Neural cell (in vitro differentiated cells): Measurements from ENCODE around the gene ABCC3. TPM values are rescaled to one million over a fixed set of nuclear protein-coding genes. Genes with fewer than 3 reads are reported as not detected.

Experiments used
- H2AFZ ChIP-seq: fragments of 200-600, 300-800 bp; sonication (generic), shearing (Covaris generic); 2 replicates; pipeline ENCODE4 v1.6.0; 2014; ENCODE audit warnings: low read depth, mild to moderate bottlenecking, antibody characterized with exemption, low read length, moderate library complexity
- H3F3A ChIP-seq: fragments of 200-600 bp; shearing (Covaris generic); 2 replicates; pipeline ENCODE4 v1.6.1; 2016; ENCODE audit warnings: mild to moderate bottlenecking, moderate library complexity, mixed read lengths, antibody characterized with exemption, low read length; ENCODE audit not compliant: insufficient read depth, poor library complexity, severe bottlenecking
- H3K27ac ChIP-seq: fragments of 200-600, 300-800 bp; sonication (generic), shearing (Covaris generic); 2 replicates; pipeline ENCODE4 v1.5.1; 2014; ENCODE audit warnings: mild to moderate bottlenecking, low read length, moderate library complexity
- H3K27me3 ChIP-seq: fragments of 300-800, 200-600 bp; sonication (generic), shearing (Covaris generic); 2 replicates; pipeline ENCODE4 v1.6.0; 2014; ENCODE audit warnings: mild to moderate bottlenecking, low read depth, low read length, moderate library complexity; ENCODE audit not compliant: insufficient read depth
- H3K36me3 ChIP-seq: fragments of 300-800, 200-600 bp; sonication (generic), shearing (Covaris generic); 2 replicates; pipeline ENCODE4 v1.5.1; 2014; ENCODE audit warnings: mild to moderate bottlenecking, antibody characterized with exemption, low read length, moderate library complexity; ENCODE audit not compliant: insufficient read depth
- H3K4me2 ChIP-seq: fragments of 300-800, 200-600 bp; sonication (generic), shearing (Covaris generic); 2 replicates; pipeline ENCODE4 v1.6.0; 2014; ENCODE audit warnings: mild to moderate bottlenecking, low read length
- H3K4me3 ChIP-seq: fragments of 300-800, 200-600 bp; sonication (generic), shearing (Covaris generic); 2 replicates; pipeline ENCODE4 v1.5.1; 2014; ENCODE audit warnings: mild to moderate bottlenecking, low read length, moderate library complexity
- H3K79me2 ChIP-seq: fragments of 200-600 bp; shearing (Covaris generic); replicated peaks from 2 replicates; pipeline ENCODE4 v1.6.0; 2014; ENCODE audit warnings: mild to moderate bottlenecking, low read length, moderate library complexity; ENCODE audit not compliant: insufficient read depth
- H3K9ac ChIP-seq: fragments of 300-800, 200-600 bp; sonication (generic), shearing (Covaris generic); 2 replicates; pipeline ENCODE4 v1.6.1; 2016; ENCODE audit warnings: mild to moderate bottlenecking, low read length, mixed read lengths
- H3K9me2 ChIP-seq: fragments of 200-600 bp; shearing (Covaris generic); 2 replicates; pipeline ENCODE4 v1.6.1; 2016; ENCODE audit warnings: mild to moderate bottlenecking, low read length, mixed read lengths; ENCODE audit not compliant: insufficient read depth
- H3K9me3 ChIP-seq: fragments of 200-600, 300-800 bp; sonication (generic), shearing (Covaris generic); 2 replicates; pipeline ENCODE4 v1.6.1; 2016; ENCODE audit warnings: mild to moderate bottlenecking, mixed run types, low read length, moderate library complexity, mixed read lengths
- H4K20me1 ChIP-seq: fragments of 200-600 bp; shearing (Covaris generic); 2 replicates; pipeline ENCODE4 v1.6.1; 2016; ENCODE audit warnings: mild to moderate bottlenecking, mixed run types; ENCODE audit not compliant: insufficient read depth
- EP300 ChIP-seq: fragments of 450-650 bp; conservative IDR thresholded peaks from 2 replicates; pipeline ENCODE4 v1.6.1; 2014; ENCODE audit warnings: antibody characterized with exemption, mild to moderate bottlenecking, moderate library complexity; ENCODE audit not compliant: poor library complexity, severe bottlenecking
- EZH2 ChIP-seq: fragments of 200-600, 300-800 bp; shearing (Covaris generic), sonication (generic); IDR thresholded peaks from 2 replicates; pipeline ENCODE4 v1.6.1; 2014; ENCODE audit warnings: antibody characterized with exemption, low read length, borderline replicate concordance, mild to moderate bottlenecking; ENCODE audit not compliant: insufficient read depth, poor library complexity, severe bottlenecking
- MXI1 ChIP-seq: fragments of 450-650 bp; conservative IDR thresholded peaks from 2 replicates; pipeline ENCODE4 v1.6.1; 2014; ENCODE audit warnings: antibody characterized with exemption, mild to moderate bottlenecking; ENCODE audit not compliant: poor library complexity, severe bottlenecking
- POLR2AphosphoS5 ChIP-seq: IDR thresholded peaks from 2 replicates; pipeline ENCODE4 v1.6.1; 2012
- RAD21 ChIP-seq: fragments of 450-650 bp; conservative IDR thresholded peaks from 2 replicates; pipeline ENCODE4 v1.6.1; 2014; ENCODE audit warnings: antibody characterized with exemption, mild to moderate bottlenecking, moderate library complexity
- SMC3 ChIP-seq: fragments of 450-650 bp; conservative IDR thresholded peaks from 2 replicates; pipeline ENCODE4 v1.6.1; 2014; ENCODE audit warnings: antibody characterized with exemption, mild to moderate bottlenecking, moderate library complexity; ENCODE audit not compliant: poor library complexity
- TAF1 ChIP-seq: IDR thresholded peaks from 2 replicates; pipeline ENCODE4 v1.6.1; 2012; ENCODE audit warnings: low read depth
- polyA plus RNA-seq: library from polyadenylated mRNA; depleted of rRNA; stranded (reverse); fragments of >200 nt; gene quantifications from 2 replicates; pipeline ENCODE4 v1.2.3, GENCODE V29; 2014
- TF ChIP-seq, protein P1 (sequence below): IDR thresholded peaks from 2 replicates; pipeline ENCODE4 v1.6.1; 2012; ENCODE audit warnings: borderline replicate concordance
- TF ChIP-seq, protein P2 (sequence below): fragments of 450-650 bp; IDR thresholded peaks from 2 replicates; pipeline ENCODE4 v1.5.1; 2014; ENCODE audit warnings: antibody characterized with exemption, mild to moderate bottlenecking, moderate library complexity; ENCODE audit not compliant: poor library complexity, severe bottlenecking

ABCC3 gene
- polyA plus RNA-seq, 1 donor from 2014 or later: not detected

DNA sequence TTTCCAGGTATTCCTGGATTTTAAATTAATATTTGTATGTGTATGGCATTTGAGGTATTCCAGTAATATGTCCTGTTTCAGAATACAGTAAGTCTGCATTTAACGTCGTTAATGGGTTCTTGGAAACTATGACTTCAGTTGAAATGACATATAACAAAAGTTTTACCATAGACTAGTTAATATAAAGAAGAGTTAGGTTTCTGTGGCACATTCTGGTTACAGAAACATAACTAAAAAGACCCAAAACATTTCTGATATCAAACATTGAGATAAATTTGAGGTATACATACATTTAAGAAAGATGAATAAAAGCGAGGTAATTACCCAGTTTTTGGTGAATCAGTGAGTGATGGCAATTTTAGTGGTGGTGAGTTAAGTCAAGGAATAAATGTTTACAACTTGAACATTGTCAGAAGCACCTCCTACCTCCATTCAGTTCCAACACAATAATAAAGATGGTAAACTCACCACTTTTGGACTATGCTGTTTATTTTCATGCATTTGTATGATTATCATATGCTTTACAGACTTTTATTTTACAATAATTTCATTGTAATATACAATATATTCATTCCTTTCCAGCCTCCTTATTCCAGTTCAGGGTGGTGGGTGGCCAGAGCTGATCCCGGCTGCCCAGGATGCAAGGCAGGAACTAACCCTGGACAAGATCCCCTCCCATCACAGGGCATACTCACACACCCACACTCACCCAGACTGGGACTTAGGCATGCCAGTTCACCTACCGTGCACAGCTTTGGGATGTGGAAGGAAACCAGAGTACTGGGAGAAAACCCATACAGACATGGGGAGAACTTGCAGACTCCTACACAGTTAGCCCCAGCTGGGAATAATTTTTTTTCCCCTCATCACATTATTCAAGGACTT, 94.4 kb downstream of the ABCC3 start:
- Histone ChIP-seq H3K9me3 (no peaks in the 10 kb centered on the region), H3K4me3 (no peak overlapping the region), H3K79me2 (peaks cover 89% of the 10 kb centered on the region), H3K27ac (no peak overlapping the region), H3F3A (no peaks in the 10 kb centered on the region), H2AFZ (no peak overlapping the region), H3K9me2 (no peaks in the 10 kb centered on the region), H3K4me2 (no peak overlapping the region), H4K20me1 (peaks cover 11% of the 10 kb centered on the region), H3K36me3 (no peaks in the 10 kb centered on the region), H3K27me3 (no peaks in the 10 kb centered on the region), H3K9ac (no peak overlapping the region)
- TF ChIP-seq EP300 (no peak), RAD21 (no peak), POLR2AphosphoS5 (no peak), SMC3 (no peak), MXI1 (no peak), TAF1 (no peak), EZH2 (no peak)
- TF ChIP-seq, protein P1, sequence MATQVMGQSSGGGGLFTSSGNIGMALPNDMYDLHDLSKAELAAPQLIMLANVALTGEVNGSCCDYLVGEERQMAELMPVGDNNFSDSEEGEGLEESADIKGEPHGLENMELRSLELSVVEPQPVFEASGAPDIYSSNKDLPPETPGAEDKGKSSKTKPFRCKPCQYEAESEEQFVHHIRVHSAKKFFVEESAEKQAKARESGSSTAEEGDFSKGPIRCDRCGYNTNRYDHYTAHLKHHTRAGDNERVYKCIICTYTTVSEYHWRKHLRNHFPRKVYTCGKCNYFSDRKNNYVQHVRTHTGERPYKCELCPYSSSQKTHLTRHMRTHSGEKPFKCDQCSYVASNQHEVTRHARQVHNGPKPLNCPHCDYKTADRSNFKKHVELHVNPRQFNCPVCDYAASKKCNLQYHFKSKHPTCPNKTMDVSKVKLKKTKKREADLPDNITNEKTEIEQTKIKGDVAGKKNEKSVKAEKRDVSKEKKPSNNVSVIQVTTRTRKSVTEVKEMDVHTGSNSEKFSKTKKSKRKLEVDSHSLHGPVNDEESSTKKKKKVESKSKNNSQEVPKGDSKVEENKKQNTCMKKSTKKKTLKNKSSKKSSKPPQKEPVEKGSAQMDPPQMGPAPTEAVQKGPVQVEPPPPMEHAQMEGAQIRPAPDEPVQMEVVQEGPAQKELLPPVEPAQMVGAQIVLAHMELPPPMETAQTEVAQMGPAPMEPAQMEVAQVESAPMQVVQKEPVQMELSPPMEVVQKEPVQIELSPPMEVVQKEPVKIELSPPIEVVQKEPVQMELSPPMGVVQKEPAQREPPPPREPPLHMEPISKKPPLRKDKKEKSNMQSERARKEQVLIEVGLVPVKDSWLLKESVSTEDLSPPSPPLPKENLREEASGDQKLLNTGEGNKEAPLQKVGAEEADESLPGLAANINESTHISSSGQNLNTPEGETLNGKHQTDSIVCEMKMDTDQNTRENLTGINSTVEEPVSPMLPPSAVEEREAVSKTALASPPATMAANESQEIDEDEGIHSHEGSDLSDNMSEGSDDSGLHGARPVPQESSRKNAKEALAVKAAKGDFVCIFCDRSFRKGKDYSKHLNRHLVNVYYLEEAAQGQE: no peak
- TF ChIP-seq, protein P2, sequence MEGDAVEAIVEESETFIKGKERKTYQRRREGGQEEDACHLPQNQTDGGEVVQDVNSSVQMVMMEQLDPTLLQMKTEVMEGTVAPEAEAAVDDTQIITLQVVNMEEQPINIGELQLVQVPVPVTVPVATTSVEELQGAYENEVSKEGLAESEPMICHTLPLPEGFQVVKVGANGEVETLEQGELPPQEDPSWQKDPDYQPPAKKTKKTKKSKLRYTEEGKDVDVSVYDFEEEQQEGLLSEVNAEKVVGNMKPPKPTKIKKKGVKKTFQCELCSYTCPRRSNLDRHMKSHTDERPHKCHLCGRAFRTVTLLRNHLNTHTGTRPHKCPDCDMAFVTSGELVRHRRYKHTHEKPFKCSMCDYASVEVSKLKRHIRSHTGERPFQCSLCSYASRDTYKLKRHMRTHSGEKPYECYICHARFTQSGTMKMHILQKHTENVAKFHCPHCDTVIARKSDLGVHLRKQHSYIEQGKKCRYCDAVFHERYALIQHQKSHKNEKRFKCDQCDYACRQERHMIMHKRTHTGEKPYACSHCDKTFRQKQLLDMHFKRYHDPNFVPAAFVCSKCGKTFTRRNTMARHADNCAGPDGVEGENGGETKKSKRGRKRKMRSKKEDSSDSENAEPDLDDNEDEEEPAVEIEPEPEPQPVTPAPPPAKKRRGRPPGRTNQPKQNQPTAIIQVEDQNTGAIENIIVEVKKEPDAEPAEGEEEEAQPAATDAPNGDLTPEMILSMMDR: no peak

DNA sequence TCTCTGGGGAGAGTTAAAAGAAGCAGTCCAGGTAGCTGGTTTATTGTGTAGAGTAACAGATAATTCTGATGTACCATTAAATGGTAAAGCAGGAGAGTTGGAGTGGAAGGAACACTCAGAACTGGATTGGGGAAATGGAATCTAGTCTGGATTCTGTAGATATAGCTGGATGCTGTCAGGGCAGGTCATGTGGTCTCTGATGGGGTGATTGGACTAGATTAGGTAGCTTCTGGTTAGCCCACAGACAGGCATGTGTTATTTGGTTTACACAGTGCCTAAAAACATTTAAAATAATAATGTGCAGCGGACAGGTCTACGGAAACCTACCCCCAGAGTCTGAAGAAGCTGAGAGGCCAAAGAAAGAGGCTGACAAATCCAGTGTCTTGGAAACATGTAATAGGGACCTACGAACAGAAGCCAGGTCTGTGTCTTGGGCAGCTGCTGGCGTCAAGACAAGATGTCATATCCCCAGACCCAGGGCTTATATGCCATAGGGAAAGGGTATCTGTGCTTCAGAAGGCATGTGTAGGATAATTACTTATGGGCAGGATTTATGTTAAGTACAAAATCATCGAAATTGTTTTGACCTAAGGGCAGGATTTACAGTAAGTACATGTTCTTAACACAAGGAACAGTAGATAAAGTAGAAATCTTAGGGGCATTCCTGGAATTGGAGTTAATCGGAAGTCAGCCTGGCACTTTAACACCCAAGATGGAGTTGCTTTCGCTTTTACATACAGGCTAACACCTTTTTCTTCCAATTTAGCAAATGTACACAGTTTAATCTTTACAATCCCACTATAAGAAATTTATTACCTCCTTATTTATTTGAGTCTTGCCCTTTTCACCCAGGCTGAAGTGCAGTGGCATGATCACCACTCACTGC, 97.1 kb downstream of the ABCC3 start:
- Histone ChIP-seq H3K27me3 (no peaks in the 10 kb centered on the region), H3K9me3 (no peaks in the 10 kb centered on the region), H3K27ac (no peak overlapping the region), H3K9me2 (no peaks in the 10 kb centered on the region), H2AFZ (no peak overlapping the region), H4K20me1 (peaks cover 9% of the 10 kb centered on the region), H3K9ac (no peak overlapping the region), H3K79me2 (peaks cover 89% of the 10 kb centered on the region), H3K36me3 (no peaks in the 10 kb centered on the region), H3F3A (no peaks in the 10 kb centered on the region), H3K4me2 (no peak overlapping the region), H3K4me3 (no peak overlapping the region)
- TF ChIP-seq TAF1 (no peak), EP300 (no peak), POLR2AphosphoS5 (no peak), RAD21 (no peak), SMC3 (no peak), EZH2 (no peak), MXI1 (no peak)
- TF ChIP-seq, protein P2: no peak
- TF ChIP-seq, protein P1: no peak
